Thymus (tissue), 11 donors: Measurements from ENCODE around the gene C19orf18. TPM values are rescaled to one million over a fixed set of nuclear protein-coding genes. Genes with fewer than 3 reads are reported as not detected.

Experiments used
- DNase-seq, 9 donors: peaks; one replicate each; pipeline ENCODE4 v3.0.0-alpha.2; 2013; ENCODE audit warnings: low spot score in 9 of 9, low read depth in 6 of 9, missing footprints in 1 of 9
- H3K27ac ChIP-seq, 2 donors: one replicate each; pipeline ENCODE4 v1.5.1; 2013; ENCODE audit warnings: control low read depth in 1 of 2, low read depth in 1 of 2, low read length in 1 of 2, mild to moderate bottlenecking in 1 of 2, moderate library complexity in 1 of 2
- H3K27me3 ChIP-seq, 2 donors: one replicate each; pipeline ENCODE4 v1.5.1; 2013; ENCODE audit warnings: low read length in 1 of 2; ENCODE audit not compliant: control insufficient read depth in 2 of 2, insufficient read depth in 1 of 2
- H3K36me3 ChIP-seq, 2 donors: one replicate each; pipeline ENCODE4 v1.5.1; 2013; ENCODE audit warnings: low read length in 1 of 2, mild to moderate bottlenecking in 1 of 2, moderate library complexity in 1 of 2; ENCODE audit not compliant: control insufficient read depth in 2 of 2, insufficient read depth in 2 of 2
- H3K4me1 ChIP-seq, 2 donors: one replicate each; pipeline ENCODE4 v1.5.1; 2013; ENCODE audit warnings: low read length in 2 of 2; ENCODE audit not compliant: control insufficient read depth in 2 of 2, insufficient read depth in 2 of 2
- H3K4me3 ChIP-seq, 2 donors: one replicate each; pipeline ENCODE4 v1.5.1; 2013; ENCODE audit warnings: low read length in 2 of 2, control low read depth in 1 of 2, mild to moderate bottlenecking in 1 of 2
- H3K9me3 ChIP-seq, 2 donors: one replicate each; pipeline ENCODE4 v1.5.1; 2013; ENCODE audit warnings: low read length in 1 of 2, mild to moderate bottlenecking in 1 of 2; ENCODE audit not compliant: control insufficient read depth in 2 of 2, insufficient read depth in 1 of 2
- WGBS: extraction: QIAGEN DNeasy Blood & Tissue Kit; methylation state at CpG from one replicate; pipeline ENCODE4 v1.1.7; 2013; 5-methylcytosine and 5-hydroxymethylcytosine counted together
- polyA plus RNA-seq: library from polyadenylated mRNA; stranded (reverse); fragments of 200-250 nt; gene quantifications from one replicate; pipeline ENCODE4 v1.2.3, GENCODE V29; 2013
- total RNA-seq: library from RNA; stranded (reverse); fragments of 120-200 nt; gene quantifications from one replicate; pipeline ENCODE4 v1.2.4, GENCODE V29; 2013
- donor health status: healthy.

C19orf18 gene
- total and polyA plus RNA-seq, 2 donors: 0.47 to 7.7 TPM

GRCh38 chr19:57961785-57962184, 12.5 kb downstream of the C19orf18 start:
- DNase-seq: no peak
- H3K9me3 ChIP-seq: peaks cover 6 to 31% of the 10 kb centered on the region in 2 donors
- WGBS: 84% methylated on average over 1 of the region's 1 CpG
- H3K27me3 ChIP-seq: no peaks in the 10 kb centered on the region
- no peaks in the 10 kb centered on the region for H3K4me1 ChIP-seq
- H3K4me3 ChIP-seq: no peak overlapping the region
- no peaks in the 10 kb centered on the region for H3K36me3 ChIP-seq
- no peak overlapping the region for H3K27ac ChIP-seq

GRCh38 chr19:57954996-57955395, 19.3 kb downstream of the C19orf18 start:
- Histone ChIP-seq H3K4me1 (no peaks in the 10 kb centered on the region), H3K4me3 (no peak overlapping the region), H3K27ac (no peak overlapping the region), H3K36me3 (no peaks in the 10 kb centered on the region), H3K27me3 (no peaks in the 10 kb centered on the region), H3K9me3 (peaks cover 13 to 61% of the 10 kb centered on the region in 2 donors)
- WGBS: 95% methylated on average over 4 of the region's 4 CpGs
- DNase-seq: no peak

DNA sequence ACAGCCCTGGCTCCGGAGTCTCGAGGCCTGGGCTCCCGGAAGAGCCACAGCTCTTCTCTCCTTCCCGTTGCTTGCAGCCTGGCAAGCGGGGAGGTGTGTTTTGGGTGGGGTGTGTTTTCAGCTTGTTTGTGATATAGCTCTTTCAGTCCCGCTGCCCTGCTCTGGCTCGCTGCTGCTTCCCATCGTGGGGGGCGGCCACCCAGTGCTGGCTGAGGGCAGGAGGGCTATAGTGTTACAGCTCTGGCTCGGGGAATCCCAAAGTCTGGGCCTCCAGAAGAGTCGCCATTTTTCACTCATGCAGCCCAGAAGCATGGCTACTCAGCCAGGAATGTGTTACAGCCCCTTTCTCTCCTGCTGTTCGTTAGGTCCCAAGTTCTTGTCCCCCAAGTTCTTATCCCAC, 24.6 kb downstream of the C19orf18 start:
- H3K27ac ChIP-seq: no peak overlapping the region

GRCh38 chr19:57949296-57949695, 25.0 kb downstream of the C19orf18 start:
- WGBS: 96% methylated on average over 24 of the region's 24 CpGs
- H3K9me3 ChIP-seq: peaks cover 15 to 60% of the 10 kb centered on the region in 2 donors

More for the DNA sequence above, 24.6 kb downstream of the C19orf18 start:
- peaks cover 4 to 9% of the 10 kb centered on the region in 2 donors for H3K4me1 ChIP-seq
- H3K27me3 ChIP-seq: no peaks in the 10 kb centered on the region
- peaks cover 15 to 58% of the 10 kb centered on the region in 2 donors for H3K9me3 ChIP-seq
- WGBS: 95% methylated on average over 12 of the region's 12 CpGs
- DNase-seq: no peak
- no peaks in the 10 kb centered on the region for H3K36me3 ChIP-seq
- no peak overlapping the region for H3K4me3 ChIP-seq

GRCh38 chr19:57947419-57948134, 26.8 kb downstream of the C19orf18 start, which contains the start of gene ZNF256:
Gene ZNF256 (minus strand): TSS chr19:57947706. CDS start chr19:57947474, 232 bp downstream.
- 7% methylated on average over 54 of the region's 54 CpGs for WGBS
- peak; percentile 72 to 95 (median 83) for DNase-seq
- Histone ChIP-seq H3K4me1 (peaks cover 4 to 9% of the 10 kb centered on the region in 2 donors), H3K9me3 (peaks cover 16 to 51% of the 10 kb centered on the region in 2 donors), H3K27me3 (no peaks in the 10 kb centered on the region), H3K36me3 (peaks cover 12 to 19% of the 10 kb centered on the region in 2 donors), H3K27ac (peak within 1 kb of the TSS in 1 of 2 donors; percentile 83), H3K4me3 (peak within 1 kb of the TSS; percentile 71 to 83)

More at GRCh38 chr19:57949296-57949695, 25.0 kb downstream of the C19orf18 start:
- Histone ChIP-seq H3K27ac (no peak overlapping the region), H3K36me3 (peaks cover 0 to 1% of the 10 kb centered on the region in 2 donors), H3K4me3 (no peak overlapping the region), H3K4me1 (peaks cover 4 to 9% of the 10 kb centered on the region in 2 donors), H3K27me3 (no peaks in the 10 kb centered on the region)
- DNase-seq: no peak

DNA sequence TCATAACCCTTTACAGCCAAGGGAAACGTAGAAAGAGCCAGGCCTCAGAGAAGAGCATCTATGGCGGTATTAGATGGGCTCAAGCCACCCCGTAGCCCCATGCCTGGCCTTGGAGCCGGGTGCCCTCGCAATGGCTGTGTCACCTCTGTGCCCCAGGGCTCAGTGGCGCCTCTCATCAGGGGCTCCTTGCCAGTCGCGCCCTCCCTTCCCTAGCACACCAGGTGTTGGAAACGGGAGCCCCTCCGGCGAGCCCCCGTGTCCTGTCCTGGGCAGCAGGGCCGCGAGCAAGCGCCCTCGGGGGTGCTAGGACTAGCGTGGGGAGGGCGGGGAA, 27.3 kb downstream of the C19orf18 start:
- peaks cover 17 to 24% of the 10 kb centered on the region in 2 donors for H3K36me3 ChIP-seq
- peaks cover 20 to 47% of the 10 kb centered on the region in 2 donors for H3K9me3 ChIP-seq
- peak in 1 of 9 donors; percentile 10 for DNase-seq
- WGBS: 1% methylated on average over 18 of the region's 18 CpGs
- H3K27ac ChIP-seq: peak overlapping the region in 1 of 2 donors; percentile 83
- no peaks in the 10 kb centered on the region for H3K27me3 ChIP-seq
- peaks cover 4 to 9% of the 10 kb centered on the region in 2 donors for H3K4me1 ChIP-seq
- H3K4me3 ChIP-seq: peak overlapping the region; percentile 71 to 83

- H3K36me3 ChIP-seq: peaks cover 25 to 31% of the 10 kb centered on the region in 2 donors
- peaks cover 4 to 9% of the 10 kb centered on the region in 2 donors for H3K4me1 ChIP-seq
- 54% methylated on average over 2 of the region's 2 CpGs for WGBS
- H3K27me3 ChIP-seq: no peaks in the 10 kb centered on the region
- H3K27ac ChIP-seq: no peak overlapping the region
- DNase-seq: no peak
- H3K4me3 ChIP-seq: peak overlapping the region; percentile 71 to 83
- peaks cover 25 to 46% of the 10 kb centered on the region in 2 donors for H3K9me3 ChIP-seq
Observed at GRCh38 chr19:57946316-57946715, 28.0 kb downstream of the C19orf18 start.

DNA sequence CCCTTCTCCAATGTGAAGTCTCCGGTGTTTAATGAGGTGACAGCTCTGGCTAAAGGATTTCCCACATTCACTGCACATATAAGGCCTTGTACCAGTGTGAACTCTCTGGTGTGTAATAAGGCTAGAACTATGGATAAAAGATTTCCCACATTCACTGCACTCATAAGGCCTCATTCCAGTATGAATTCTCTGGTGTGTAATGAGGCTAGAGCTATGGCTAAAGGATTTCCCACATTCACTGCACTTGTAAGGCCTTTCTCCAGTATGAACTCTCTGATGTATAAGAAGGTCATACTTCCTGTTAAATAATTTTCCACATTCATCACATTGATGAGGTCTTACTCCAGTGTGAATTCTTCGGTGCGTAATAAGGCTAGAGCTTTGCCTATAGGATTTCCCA, 32.7 kb downstream of the C19orf18 start:
- Histone ChIP-seq H3K4me1 (peaks cover 1 to 3% of the 10 kb centered on the region in 2 donors), H3K27ac (no peak overlapping the region), H3K9me3 (peaks cover 25 to 39% of the 10 kb centered on the region in 2 donors), H3K27me3 (no peaks in the 10 kb centered on the region), H3K36me3 (peaks cover 29 to 40% of the 10 kb centered on the region in 2 donors), H3K4me3 (no peak overlapping the region)
- 97% methylated on average over 3 of the region's 3 CpGs for WGBS
- DNase-seq: no peak

DNA sequence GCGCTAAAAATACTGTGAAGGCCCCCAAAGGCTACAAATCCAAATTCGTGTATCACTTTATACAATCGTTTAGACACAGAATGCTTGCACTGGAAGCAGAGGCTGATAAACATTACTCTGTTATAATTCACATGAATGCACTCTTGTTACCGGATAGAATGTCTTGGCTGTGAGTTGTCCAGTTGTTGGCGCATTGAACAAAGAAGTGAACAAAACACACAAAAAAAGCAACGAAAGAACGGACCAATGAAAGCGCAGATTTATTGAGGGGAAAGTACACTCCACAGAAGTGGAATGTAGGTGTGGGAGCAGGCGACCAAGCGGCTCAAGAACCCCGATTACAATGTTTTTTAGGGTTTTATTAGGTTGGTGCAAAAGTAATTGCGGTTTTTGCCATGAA, 38.6 kb downstream of the C19orf18 start:
- peaks cover 11 to 65% of the 10 kb centered on the region in 2 donors for H3K9me3 ChIP-seq
- peaks cover 3 to 7% of the 10 kb centered on the region in 2 donors for H3K4me1 ChIP-seq
- H3K4me3 ChIP-seq: no peak overlapping the region
- no peak overlapping the region for H3K27ac ChIP-seq
- DNase-seq: no peak
- WGBS: 94% methylated on average over 12 of the region's 12 CpGs
- H3K27me3 ChIP-seq: peaks cover 0 to 4% of the 10 kb centered on the region in 2 donors
- peaks cover 3 to 7% of the 10 kb centered on the region in 2 donors for H3K36me3 ChIP-seq
